Tibial artery (tissue), 4 donors: ENCODE data around the gene FOXE3.

Source experiments
- DNase-seq, 2 donors: peaks; one replicate each; pipeline ENCODE4 v3.0.0-alpha.2; 2019
- H3K27ac ChIP-seq, 2 donors: fragments of 200-600 bp; sonication (generic) in 1 of 2; 1 replicate in 1 of 2; 2 replicates in 1 of 2; pipeline ENCODE4 v1.5.1; 2018 to 2019; ENCODE audit warnings: mild to moderate bottlenecking in 1 of 2
- H3K27me3 ChIP-seq, 2 donors: fragments of 200-600 bp; sonication (generic) in 1 of 2; one replicate each; pipeline versions ENCODE4 v1.5.1 to v1.6.0; 2016 to 2019
- H3K36me3 ChIP-seq, 3 donors: fragments of 200-600 bp; sonication (generic) in 2 of 3; one replicate each; pipeline ENCODE4 v1.5.1; 2016 to 2019; ENCODE audit warnings: mild to moderate bottlenecking in 2 of 3
- H3K4me1 ChIP-seq, 4 donors: fragments of 200-600 bp; sonication (generic) in 2 of 4; 1 replicate in 3 of 4; 2 replicates in 1 of 4; pipeline ENCODE4 v1.5.1; 2016 to 2019
- H3K4me3 ChIP-seq, 2 donors: fragments of 200-600 bp; sonication (generic) in 1 of 2; 1 replicate in 1 of 2; 2 replicates in 1 of 2; pipeline ENCODE4 v1.5.1; 2018 to 2019; ENCODE audit warnings: mild to moderate bottlenecking in 2 of 2
- H3K9me3 ChIP-seq, 3 donors: fragments of 200-600 bp; sonication (generic) in 1 of 3; one replicate each; pipeline ENCODE4 v1.5.1; 2016 to 2019
- intact Hi-C: fragments of 100-400 bp; cut with DNase I; formaldehyde crosslinking; loops from one replicate; pipeline ENCODE4 v1.15.0; 2023; ENCODE audit warnings: low total_unique reads
- TF ChIP-seq, protein P1 (sequence below), 2 experiments: fragments of 200-600 bp in 1 of 2; fragments of 450-650 bp in 1 of 2; IDR thresholded peaks; one replicate each; pipeline ENCODE4 v1.5.1; 2017 to 2019; ENCODE audit warnings: antibody characterized with exemption in 2 of 2, mild to moderate bottlenecking in 1 of 2, moderate library complexity in 1 of 2

FOXE3 gene

GRCh38 chr1:47459253-47459788, 43.2 kb downstream of the FOXE3 start:
- Histone ChIP-seq H3K27ac (no peak overlapping the region), H3K9me3 (no peaks in the 10 kb centered on the region), H3K36me3 (no peaks in the 10 kb centered on the region), H3K4me3 (no peak overlapping the region), H3K4me1 (no peaks in the 10 kb centered on the region), H3K27me3 (peaks cover 0 to 40% of the 10 kb centered on the region in 2 donors)
- TF ChIP-seq, protein P1, sequence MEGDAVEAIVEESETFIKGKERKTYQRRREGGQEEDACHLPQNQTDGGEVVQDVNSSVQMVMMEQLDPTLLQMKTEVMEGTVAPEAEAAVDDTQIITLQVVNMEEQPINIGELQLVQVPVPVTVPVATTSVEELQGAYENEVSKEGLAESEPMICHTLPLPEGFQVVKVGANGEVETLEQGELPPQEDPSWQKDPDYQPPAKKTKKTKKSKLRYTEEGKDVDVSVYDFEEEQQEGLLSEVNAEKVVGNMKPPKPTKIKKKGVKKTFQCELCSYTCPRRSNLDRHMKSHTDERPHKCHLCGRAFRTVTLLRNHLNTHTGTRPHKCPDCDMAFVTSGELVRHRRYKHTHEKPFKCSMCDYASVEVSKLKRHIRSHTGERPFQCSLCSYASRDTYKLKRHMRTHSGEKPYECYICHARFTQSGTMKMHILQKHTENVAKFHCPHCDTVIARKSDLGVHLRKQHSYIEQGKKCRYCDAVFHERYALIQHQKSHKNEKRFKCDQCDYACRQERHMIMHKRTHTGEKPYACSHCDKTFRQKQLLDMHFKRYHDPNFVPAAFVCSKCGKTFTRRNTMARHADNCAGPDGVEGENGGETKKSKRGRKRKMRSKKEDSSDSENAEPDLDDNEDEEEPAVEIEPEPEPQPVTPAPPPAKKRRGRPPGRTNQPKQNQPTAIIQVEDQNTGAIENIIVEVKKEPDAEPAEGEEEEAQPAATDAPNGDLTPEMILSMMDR (IDR thresholded peaks at IDR 0.05) = no peak
- no peak for DNase-seq
- intact Hi-C loops = no loop called here

- TF ChIP-seq, protein P1 (IDR thresholded peaks at IDR 0.05) = no peak
- Histone ChIP-seq H3K27ac (no peak overlapping the region), H3K36me3 (no peaks in the 10 kb centered on the region), H3K27me3 (peaks cover 0 to 40% of the 10 kb centered on the region in 2 donors), H3K9me3 (no peaks in the 10 kb centered on the region), H3K4me3 (no peak overlapping the region), H3K4me1 (no peaks in the 10 kb centered on the region)
- no peak for DNase-seq
- intact Hi-C loops = no loop called here
These were observed 44.0 kb downstream of the FOXE3 start for GRCh38 chr1:47460040-47460439.

DNA sequence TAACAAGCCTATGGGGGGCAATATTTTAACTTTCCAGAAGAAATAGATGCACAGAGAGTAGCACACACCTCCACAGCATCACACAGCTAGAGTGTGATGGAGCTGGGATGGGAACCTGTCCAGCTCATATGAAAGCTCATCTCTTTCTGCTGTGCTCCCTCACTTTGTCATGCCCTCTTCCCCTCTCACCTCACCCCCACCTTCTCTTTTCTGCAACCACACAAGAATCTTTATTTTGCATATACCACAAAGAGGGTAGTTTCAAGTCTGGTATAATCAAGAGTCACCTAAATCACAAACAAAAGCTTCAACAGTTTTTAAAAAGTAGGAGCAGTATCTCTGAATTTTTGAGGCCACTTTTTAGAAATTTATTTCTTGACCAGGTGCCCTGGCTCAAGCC, 44.4 kb downstream of the FOXE3 start:
- intact Hi-C loops = no loop called here
- no peaks in the 10 kb centered on the region for H3K36me3 ChIP-seq
- peaks cover 0 to 40% of the 10 kb centered on the region in 2 donors for H3K27me3 ChIP-seq
- H3K27ac ChIP-seq = no peak overlapping the region
- peaks cover 0 to 1% (median under 1%) of the 10 kb centered on the region in 4 donors for H3K4me1 ChIP-seq
- no peaks in the 10 kb centered on the region for H3K9me3 ChIP-seq
- no peak overlapping the region for H3K4me3 ChIP-seq
- TF ChIP-seq, protein P1 (IDR thresholded peaks at IDR 0.05) = no peak
- no peak for DNase-seq

DNA sequence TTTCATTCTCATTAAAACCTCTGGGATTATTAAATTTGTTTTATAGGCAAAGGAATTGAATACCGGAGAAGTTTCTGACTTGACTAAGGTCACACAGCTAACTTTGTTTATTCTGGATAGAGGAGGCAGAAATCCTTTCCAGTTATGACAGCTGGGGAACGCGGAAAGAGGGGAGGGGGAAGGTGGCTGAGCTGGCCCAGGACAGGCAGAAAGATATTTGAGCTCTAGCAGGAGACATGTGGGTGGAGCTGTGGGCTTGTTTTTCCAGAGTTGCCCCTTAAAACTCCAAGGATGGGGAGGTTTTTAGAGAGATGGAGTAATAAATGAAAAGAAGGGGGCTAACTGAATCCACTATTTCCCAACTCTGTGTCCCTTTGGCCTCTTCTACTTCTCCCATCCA, 49.5 kb downstream of the FOXE3 start:
- DNase-seq = no peak

More for the DNA sequence above, 49.5 kb downstream of the FOXE3 start:
- TF ChIP-seq, protein P1 (IDR thresholded peaks at IDR 0.05) = no peak
- intact Hi-C loops = no loop called here
- peaks cover 0 to 29% of the 10 kb centered on the region in 2 donors for H3K27me3 ChIP-seq
- H3K4me1 ChIP-seq = peaks cover 0 to 6% (median 3%) of the 10 kb centered on the region in 4 donors
- no peak overlapping the region for H3K4me3 ChIP-seq
- H3K27ac ChIP-seq = no peak overlapping the region
- H3K36me3 ChIP-seq = no peaks in the 10 kb centered on the region
- H3K9me3 ChIP-seq = no peaks in the 10 kb centered on the region
